Activated CD8-positive, alpha-beta T cell treated with anti-CD3 and anti-CD28 coated beads, Interleukin-2, amount 10 ng/mL, durations not matched to agents 7 days and 5 days (primary cell): Measurements from ENCODE around the gene IL18R1. TPM values are rescaled to one million over a fixed set of nuclear protein-coding genes. Genes with fewer than 3 reads are reported as not detected.

Experiments used
- ATAC-seq: fragments of 150-1000 bp; cut with Tn5 transposase; one replicate; pipeline ENCODE4 v1.10.0; 2021; ENCODE audit warnings: moderate library complexity
- CTCF ChIA-PET: fragments of 350-600 bp; sonication (Branson Sonifier 250); formaldehyde crosslinking; loops from one replicate; lab custom pipeline; 2021; ENCODE audit warnings: antibody characterized with exemption; lab: Charles Lee
- POLR2A ChIA-PET: fragments of 350-600 bp; sonication (Branson Sonifier 250); formaldehyde crosslinking; loops from one replicate; lab custom pipeline; 2021; ENCODE audit warnings: antibody characterized with exemption; lab: Charles Lee
- DNase-seq: peaks from one replicate; pipeline ENCODE4 v3.0.0-alpha.2; 2020
- H3K27ac Mint-ChIP-seq: one replicate; pipeline ENCODE4 v1.8.0; 2021; ENCODE audit warnings: mild to moderate bottlenecking, mixed read lengths
- H3K27me3 Mint-ChIP-seq: one replicate; pipeline ENCODE4 v1.8.0; 2021; ENCODE audit warnings: low read depth, mixed read lengths
- H3K36me3 Mint-ChIP-seq: one replicate; pipeline ENCODE4 v1.8.0; 2021; ENCODE audit warnings: low read depth, mixed read lengths
- H3K4me1 Mint-ChIP-seq: one replicate; pipeline ENCODE4 v1.8.0; 2021; ENCODE audit warnings: low read depth, mixed read lengths
- H3K4me3 Mint-ChIP-seq: one replicate; pipeline ENCODE4 v1.8.0; 2021; ENCODE audit warnings: mild to moderate bottlenecking, mixed read lengths
- H3K9me3 Mint-ChIP-seq: one replicate; pipeline ENCODE4 v1.8.0; 2022; ENCODE audit warnings: mixed read lengths; ENCODE audit not compliant: insufficient read depth
- total RNA-seq, 2 experiments: library from RNA; stranded (reverse); gene quantifications; one replicate each; pipeline ENCODE4 v1.2.3, GENCODE V29; 2021

Gene IL18R1
- total RNA-seq, 2 experiments from 2014 or later = 50.2 to 53.1 TPM

DNA sequence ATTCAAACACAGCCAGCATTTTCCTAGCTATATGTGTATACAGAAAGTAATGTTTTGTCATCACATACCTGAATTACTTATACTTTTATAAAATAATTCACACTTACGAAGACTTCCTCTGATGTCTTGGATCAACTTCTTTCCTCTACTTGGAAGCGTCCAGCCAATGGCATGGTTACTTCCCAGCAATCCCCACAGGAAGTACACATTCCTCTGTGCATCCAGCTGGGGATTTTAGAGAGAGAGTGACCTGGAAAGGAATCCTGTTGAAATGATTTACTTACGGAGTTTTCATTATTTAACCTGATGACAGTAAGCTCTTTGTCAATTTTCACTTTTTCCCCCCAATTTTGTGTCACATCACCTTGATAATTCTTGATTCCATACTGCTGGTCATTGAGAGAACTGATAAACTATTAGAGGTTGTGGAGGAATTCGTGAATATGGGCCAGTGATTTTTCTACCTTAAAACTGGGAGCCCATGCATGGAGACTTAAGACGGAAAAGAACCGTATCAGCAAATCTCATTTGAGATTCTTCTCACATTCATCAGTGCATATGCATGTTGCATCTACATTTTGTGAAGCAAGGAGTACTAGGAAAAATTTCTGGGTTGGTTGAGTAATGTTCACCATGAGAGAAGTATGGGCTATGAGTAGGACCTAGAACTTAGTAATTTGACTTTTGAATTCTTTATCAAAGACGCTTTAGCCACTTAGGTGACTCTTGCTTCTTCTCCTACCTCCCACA, 9.0 kb upstream of the IL18R1 start:
- no peaks in the 10 kb centered on the region for H3K36me3 Mint-ChIP-seq
- POLR2A ChIA-PET = no interaction called here
- CTCF ChIA-PET = no interaction called here
- peaks cover 11% of the 10 kb centered on the region for H3K4me1 Mint-ChIP-seq
- H3K27ac Mint-ChIP-seq = no peak overlapping the region
- ATAC-seq = no peak
- H3K4me3 Mint-ChIP-seq = no peak overlapping the region
- H3K27me3 Mint-ChIP-seq = peaks cover 7% of the 10 kb centered on the region
- no peak for DNase-seq
- no peaks in the 10 kb centered on the region for H3K9me3 Mint-ChIP-seq

DNA sequence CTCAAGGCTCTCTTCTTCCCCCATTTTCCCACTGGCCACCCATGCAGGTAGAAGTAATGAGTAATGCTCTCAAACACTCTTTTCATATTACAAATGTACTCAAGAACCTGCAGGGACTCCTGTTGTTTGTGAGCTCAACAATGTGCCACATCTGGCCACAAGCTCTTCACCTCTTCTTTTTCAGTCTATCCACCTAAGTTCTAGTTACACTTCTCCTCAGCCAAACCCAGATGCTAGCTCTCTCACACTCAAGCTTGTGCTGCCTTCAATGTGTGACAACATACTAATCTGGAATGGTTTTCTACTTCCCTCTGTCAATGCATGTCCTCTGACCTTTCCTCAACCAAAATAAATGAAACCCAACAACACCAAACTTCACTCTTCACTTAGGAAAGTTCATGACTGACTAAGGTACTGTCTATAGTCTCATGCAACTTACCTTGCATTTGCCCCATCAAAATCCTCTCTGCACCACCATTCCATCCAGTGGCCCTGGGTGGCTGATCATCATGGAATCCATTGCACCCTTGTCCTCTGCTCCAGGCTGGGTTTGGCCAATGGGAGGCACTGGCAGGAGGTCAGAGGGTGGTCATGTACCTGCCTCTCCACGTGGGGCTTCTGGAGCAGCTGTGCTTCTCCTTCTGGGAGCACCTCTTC, 5.3 kb upstream of the IL18R1 start:
- no peak for DNase-seq
- POLR2A ChIA-PET = no interaction called here
- no peak for ATAC-seq
- Mint-ChIP-seq H3K9me3 (no peaks in the 10 kb centered on the region), H3K4me1 (peaks cover 20% of the 10 kb centered on the region), H3K36me3 (no peaks in the 10 kb centered on the region), H3K27ac (no peak overlapping the region), H3K27me3 (peaks cover 7% of the 10 kb centered on the region), H3K4me3 (no peak overlapping the region)
- CTCF ChIA-PET = interaction anchor here (1.0 to 4.6 kb wide), 5 partner anchors 49 to 330 kb away, joined by 3 to 24 read pairs (median 6); no protein-coding TSS in a partner anchor

DNA sequence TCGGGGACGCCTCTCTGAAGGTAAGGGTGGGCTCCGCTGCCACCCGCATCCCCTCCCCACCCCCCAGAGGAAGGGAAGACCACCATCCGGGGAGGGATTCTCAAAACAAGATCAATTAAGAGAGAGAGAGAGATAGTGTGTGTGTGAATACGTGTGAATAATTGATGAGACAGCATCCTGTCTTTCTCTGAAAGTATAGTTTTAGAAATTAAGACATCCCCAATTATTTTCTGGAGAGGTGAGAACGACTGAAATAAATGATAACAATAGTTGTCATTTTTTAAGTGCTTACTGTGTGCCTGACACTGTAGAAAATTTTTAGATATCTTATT, 751 bp downstream of the IL18R1 start:
- Mint-ChIP-seq H3K27ac (peak overlapping the region; percentile 96), H3K4me1 (peaks cover 58% of the 10 kb centered on the region), H3K36me3 (peaks cover 43% of the 10 kb centered on the region), H3K27me3 (no peaks in the 10 kb centered on the region), H3K4me3 (peak overlapping the region; percentile 100), H3K9me3 (no peaks in the 10 kb centered on the region)
- CTCF ChIA-PET = interaction anchor here (0.6 to 4.9 kb wide), 30 partner anchors 11 to 473 kb away, joined by 3 to 54 read pairs (median 4); no protein-coding TSS in a partner anchor
- ATAC-seq (no peak), DNase-seq (no peak)
- POLR2A ChIA-PET = interaction anchor here (0.6 to 1.0 kb wide), 2 partner anchors 87 to 99 kb away, joined by 3 to 5 read pairs; no protein-coding TSS in a partner anchor

DNA sequence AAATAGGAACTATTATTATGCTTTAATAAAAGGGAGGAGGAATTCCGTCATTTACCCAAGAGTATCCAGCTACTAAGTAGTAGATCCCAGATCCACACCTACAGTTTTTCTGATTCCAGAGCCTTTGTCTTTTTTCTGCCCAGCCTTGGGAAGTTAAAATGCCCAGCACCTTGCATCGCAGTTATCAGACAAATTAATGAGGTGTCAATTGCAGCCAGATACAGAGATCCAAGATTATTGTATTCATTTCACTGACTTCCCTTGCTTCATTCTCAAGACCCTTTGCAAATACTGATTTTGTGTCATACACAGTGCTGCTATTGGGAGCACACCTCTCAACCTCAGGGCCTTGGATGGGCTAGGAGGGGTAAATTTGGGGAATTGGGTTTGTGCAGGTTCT, 1.1 kb downstream of the IL18R1 start:
- ATAC-seq (no peak), DNase-seq (no peak)
- CTCF ChIA-PET = interaction anchor here (0.8 to 4.9 kb wide), 21 partner anchors 11 to 473 kb away, joined by 3 to 54 read pairs (median 6); no protein-coding TSS in a partner anchor
- peaks cover 47% of the 10 kb centered on the region for H3K36me3 Mint-ChIP-seq
- no peaks in the 10 kb centered on the region for H3K9me3 Mint-ChIP-seq
- H3K27me3 Mint-ChIP-seq = no peaks in the 10 kb centered on the region
- H3K27ac Mint-ChIP-seq = peak overlapping the region; percentile 96
- POLR2A ChIA-PET = interaction anchor here (1.0 kb wide), 1 partner anchor 86 kb away, joined by 5 read pairs; no protein-coding TSS in a partner anchor
- peak overlapping the region; percentile 100 for H3K4me3 Mint-ChIP-seq
- H3K4me1 Mint-ChIP-seq = peaks cover 60% of the 10 kb centered on the region

DNA sequence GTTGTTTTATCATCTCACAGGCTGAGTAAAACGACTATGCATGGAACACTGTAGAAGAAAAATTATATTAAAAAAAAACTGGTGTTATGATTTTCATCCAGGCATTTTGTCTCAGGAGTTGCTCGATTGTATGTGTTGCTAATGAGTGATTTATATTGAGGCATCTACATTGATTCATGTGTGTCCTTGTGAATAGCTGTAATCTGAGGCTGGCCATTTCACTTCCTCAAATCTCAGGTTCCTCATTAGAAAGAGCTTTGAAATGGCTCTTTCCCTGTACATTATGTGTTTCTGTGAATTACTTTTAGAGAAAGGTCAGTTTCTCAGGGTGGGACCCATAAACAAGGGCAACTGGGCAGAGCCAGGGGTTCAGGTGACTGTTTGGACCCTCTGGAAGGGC, 2.3 kb downstream of the IL18R1 start:
- Mint-ChIP-seq H3K4me3 (peak overlapping the region; percentile 100), H3K9me3 (peaks cover 4% of the 10 kb centered on the region), H3K27ac (peak overlapping the region; percentile 96), H3K36me3 (peaks cover 57% of the 10 kb centered on the region), H3K4me1 (peaks cover 62% of the 10 kb centered on the region), H3K27me3 (no peaks in the 10 kb centered on the region)
- CTCF ChIA-PET = interaction anchor here (1.2 to 4.9 kb wide), 5 partner anchors 56 to 337 kb away, joined by 3 to 54 read pairs (median 3); no protein-coding TSS in a partner anchor
- DNase-seq = no peak
- POLR2A ChIA-PET = interaction anchor here (0.6 to 0.7 kb wide), 2 partner anchors 18 to 1085 kb away, joined by 3 to 4 read pairs; no protein-coding TSS in a partner anchor
- no peak for ATAC-seq

DNA sequence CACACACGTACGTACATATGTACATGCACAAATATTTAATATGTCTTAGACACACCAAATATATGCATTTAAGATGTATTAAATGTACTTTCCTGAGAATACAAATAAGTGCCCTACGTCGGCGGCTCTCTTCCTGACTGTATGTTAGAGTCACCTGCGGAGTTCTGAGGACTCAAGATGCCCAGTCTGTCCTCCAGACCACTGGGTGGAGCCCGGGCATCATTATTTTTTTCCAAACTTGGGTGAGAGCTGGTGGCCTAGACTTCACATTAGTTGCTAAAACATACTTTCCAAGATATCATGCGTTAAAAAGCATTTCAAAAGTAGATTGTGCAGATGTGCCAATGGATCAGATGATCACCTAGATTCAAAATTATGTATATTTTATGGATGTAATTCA, 2.9 kb downstream of the IL18R1 start:
- Mint-ChIP-seq H3K27ac (no peak overlapping the region), H3K36me3 (peaks cover 63% of the 10 kb centered on the region), H3K9me3 (peaks cover 10% of the 10 kb centered on the region), H3K27me3 (no peaks in the 10 kb centered on the region), H3K4me1 (peaks cover 62% of the 10 kb centered on the region), H3K4me3 (peak overlapping the region; percentile 100)
- ATAC-seq (no peak), DNase-seq (no peak)
- ChIA-PET CTCF (interaction anchor here (1.0 to 4.9 kb wide), 8 partner anchors 41 to 338 kb away, joined by 3 to 54 read pairs (median 3); no protein-coding TSS in a partner anchor), POLR2A (interaction anchor here (0.9 kb wide), 1 partner anchor 9 kb away, joined by 3 read pairs; no protein-coding TSS in a partner anchor)

DNA sequence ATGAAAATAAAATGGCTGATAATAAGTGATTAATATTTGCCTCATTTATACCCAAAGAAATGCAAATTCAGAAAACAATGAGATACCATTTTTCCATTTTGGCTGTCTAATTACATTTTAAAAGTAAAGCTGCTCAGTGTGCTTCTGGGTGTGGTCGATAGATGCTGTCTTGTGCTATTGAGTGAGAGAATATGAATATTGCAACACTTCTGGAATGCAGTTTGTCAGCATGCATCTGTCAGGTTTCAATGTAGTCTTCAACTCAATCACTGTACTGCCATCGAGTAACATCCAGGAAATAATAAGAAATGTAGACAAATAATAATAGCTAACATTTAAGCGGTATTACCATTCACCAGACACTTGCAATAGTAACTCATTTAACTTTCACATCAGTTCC, 3.9 kb downstream of the IL18R1 start:
- no peak for ATAC-seq
- Mint-ChIP-seq H3K4me1 (peaks cover 57% of the 10 kb centered on the region), H3K9me3 (peaks cover 13% of the 10 kb centered on the region), H3K27ac (no peak overlapping the region), H3K27me3 (no peaks in the 10 kb centered on the region), H3K4me3 (peak overlapping the region; percentile 9), H3K36me3 (peaks cover 73% of the 10 kb centered on the region)
- CTCF ChIA-PET = interaction anchor here (0.5 to 4.9 kb wide), 8 partner anchors 9 to 243 kb away, joined by 3 to 54 read pairs (median 4); no protein-coding TSS in a partner anchor
- POLR2A ChIA-PET = interaction anchor here (0.6 to 0.9 kb wide), 2 partner anchors 8 to 60 kb away, joined by 3 read pairs; no protein-coding TSS in a partner anchor
- DNase-seq = no peak

DNA sequence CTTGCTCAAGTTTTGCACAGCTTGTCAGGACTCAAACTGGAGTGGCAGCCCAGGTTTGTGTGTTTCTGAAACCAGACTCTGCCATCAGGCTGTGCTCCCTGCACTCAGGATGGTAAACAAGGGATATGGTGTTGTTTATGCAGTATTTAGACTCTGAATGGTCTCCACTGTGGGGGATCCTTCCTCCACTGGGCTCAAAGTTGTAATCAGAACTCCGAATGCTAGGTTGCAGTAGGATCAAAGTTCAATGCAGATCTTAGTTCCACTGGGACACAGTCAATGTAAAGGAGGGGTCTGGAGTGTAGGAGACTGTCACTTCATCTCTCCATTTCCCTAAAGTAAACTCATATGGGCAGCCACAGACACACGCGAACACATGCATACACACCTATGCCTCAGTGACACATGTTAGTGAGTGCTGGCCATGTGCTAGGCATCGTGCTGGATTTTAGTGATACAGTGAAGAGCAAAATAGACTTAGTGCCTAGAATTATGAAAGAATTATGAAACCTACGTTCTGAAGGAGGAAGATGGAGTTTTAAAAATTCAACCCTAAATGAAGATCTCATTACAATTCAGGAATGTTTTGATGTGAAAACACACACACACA, 6.1 kb downstream of the IL18R1 start:
- CTCF ChIA-PET = interaction anchor here (2.5 kb wide), 1 partner anchor 121 kb away, joined by 7 read pairs; no protein-coding TSS in a partner anchor
- POLR2A ChIA-PET = no interaction called here
- DNase-seq (no peak), ATAC-seq (no peak)
- no peak overlapping the region for H3K4me3 Mint-ChIP-seq
- H3K4me1 Mint-ChIP-seq = peaks cover 64% of the 10 kb centered on the region
- peaks cover 29% of the 10 kb centered on the region for H3K9me3 Mint-ChIP-seq
- H3K27me3 Mint-ChIP-seq = no peaks in the 10 kb centered on the region
- H3K27ac Mint-ChIP-seq = no peak overlapping the region
- peaks cover 88% of the 10 kb centered on the region for H3K36me3 Mint-ChIP-seq

GRCh38 chr2:102365763-102366162, 10.2 kb downstream of the IL18R1 start:
- Mint-ChIP-seq H3K27me3 (no peaks in the 10 kb centered on the region), H3K4me3 (no peak overlapping the region), H3K4me1 (peaks cover 66% of the 10 kb centered on the region), H3K36me3 (peaks cover 97% of the 10 kb centered on the region), H3K27ac (peak overlapping the region; percentile 88), H3K9me3 (peaks cover 33% of the 10 kb centered on the region)
- DNase-seq (no peak), ATAC-seq (no peak)
- CTCF ChIA-PET = interaction anchor here (1.2 kb wide), 1 partner anchor 77 kb away, joined by 4 read pairs; no protein-coding TSS in a partner anchor
- POLR2A ChIA-PET = no interaction called here

- DNase-seq = no peak
- H3K9me3 Mint-ChIP-seq = peaks cover 33% of the 10 kb centered on the region
- H3K4me1 Mint-ChIP-seq = peaks cover 59% of the 10 kb centered on the region
- H3K36me3 Mint-ChIP-seq = peaks cover 97% of the 10 kb centered on the region
- peak overlapping the region; percentile 88 for H3K27ac Mint-ChIP-seq
- peak; percentile 34 for ATAC-seq
- H3K4me3 Mint-ChIP-seq = peak overlapping the region; percentile 54
- CTCF ChIA-PET = interaction anchor here (1.0 to 3.0 kb wide), 5 partner anchors 10 to 77 kb away, joined by 3 to 16 read pairs (median 4); partner anchors contain the start of gene IL18R1
- no peaks in the 10 kb centered on the region for H3K27me3 Mint-ChIP-seq
- POLR2A ChIA-PET = interaction anchor here (1.0 kb wide), 1 partner anchor 8 kb away, joined by 3 read pairs; no protein-coding TSS in a partner anchor
Measured at GRCh38 chr2:102366406-102367112, 11.0 kb downstream of the IL18R1 start.
